Activated naive CD4-positive, alpha-beta T cell treated with anti-CD3 and anti-CD28 coated beads, Interleukin-2, amount 50 U/mL, for 24 hours (primary cell): ENCODE results near the gene MLX.

ENCODE experiments used
- H3K27ac Mint-ChIP-seq: one replicate; pipeline ENCODE4 v1.8.0; 2021; ENCODE audit warnings: mild to moderate bottlenecking, mixed read lengths
- H3K27me3 Mint-ChIP-seq: one replicate; pipeline ENCODE4 v1.8.0; 2021; ENCODE audit warnings: mixed read lengths
- H3K36me3 Mint-ChIP-seq: one replicate; pipeline ENCODE4 v1.8.0; 2021; ENCODE audit warnings: mixed read lengths
- H3K4me1 Mint-ChIP-seq: one replicate; pipeline ENCODE4 v1.8.0; 2021; ENCODE audit warnings: mixed read lengths
- H3K4me3 Mint-ChIP-seq: one replicate; pipeline ENCODE4 v1.8.0; 2021; ENCODE audit warnings: mild to moderate bottlenecking, mixed read lengths
- H3K9me3 Mint-ChIP-seq: one replicate; pipeline ENCODE4 v1.8.0; 2021; ENCODE audit warnings: mixed read lengths

Gene MLX

GRCh38 chr17:42566883-42567573 lies at the start of gene MLX:
Gene MLX, plus strand, starts transcription at chr17:42567100. Its CDS starts 25 bp downstream, at chr17:42567125.
- Mint-ChIP-seq H3K27ac (peak within 1 kb of the TSS; percentile 96), H3K4me3 (peak within 1 kb of the TSS; percentile 97), H3K36me3 (peaks cover 12% of the 10 kb centered on the region), H3K27me3 (no peaks in the 10 kb centered on the region), H3K4me1 (peaks cover 38% of the 10 kb centered on the region), H3K9me3 (no peaks in the 10 kb centered on the region)

- Mint-ChIP-seq H3K9me3 (no peaks in the 10 kb centered on the region), H3K27ac (no peak overlapping the region), H3K27me3 (no peaks in the 10 kb centered on the region), H3K36me3 (peaks cover 7% of the 10 kb centered on the region), H3K4me3 (no peak overlapping the region), H3K4me1 (peaks cover 4% of the 10 kb centered on the region)
These were observed 49.4 kb upstream of the MLX start for GRCh38 chr17:42517516-42517915.

- no peak overlapping the region for H3K4me3 Mint-ChIP-seq
- H3K27me3 Mint-ChIP-seq: no peaks in the 10 kb centered on the region
- H3K9me3 Mint-ChIP-seq: no peaks in the 10 kb centered on the region
- H3K27ac Mint-ChIP-seq: no peak overlapping the region
- H3K4me1 Mint-ChIP-seq: peaks cover 4% of the 10 kb centered on the region
- peaks cover 7% of the 10 kb centered on the region for H3K36me3 Mint-ChIP-seq
These were observed 48.7 kb upstream of the MLX start for GRCh38 chr17:42518046-42518754.

GRCh38 chr17:42518755-42519545 lies 48.0 kb upstream of the MLX start:
- Mint-ChIP-seq H3K9me3 (no peaks in the 10 kb centered on the region), H3K27ac (no peak overlapping the region), H3K4me1 (peaks cover 4% of the 10 kb centered on the region), H3K27me3 (no peaks in the 10 kb centered on the region), H3K4me3 (no peak overlapping the region), H3K36me3 (peaks cover 7% of the 10 kb centered on the region)

GRCh38 chr17:42519546-42520491 lies 47.1 kb upstream of the MLX start:
- Mint-ChIP-seq H3K4me3 (no peak overlapping the region), H3K27ac (no peak overlapping the region), H3K36me3 (peaks cover 5% of the 10 kb centered on the region), H3K4me1 (peaks cover 4% of the 10 kb centered on the region), H3K9me3 (no peaks in the 10 kb centered on the region), H3K27me3 (no peaks in the 10 kb centered on the region)

GRCh38 chr17:42520540-42520951 lies 46.4 kb upstream of the MLX start:
- no peaks in the 10 kb centered on the region for H3K27me3 Mint-ChIP-seq
- H3K9me3 Mint-ChIP-seq: no peaks in the 10 kb centered on the region
- peaks cover 5% of the 10 kb centered on the region for H3K36me3 Mint-ChIP-seq
- no peak overlapping the region for H3K4me3 Mint-ChIP-seq
- H3K27ac Mint-ChIP-seq: no peak overlapping the region
- H3K4me1 Mint-ChIP-seq: peaks cover 4% of the 10 kb centered on the region

- H3K9me3 Mint-ChIP-seq: no peaks in the 10 kb centered on the region
- H3K27me3 Mint-ChIP-seq: no peaks in the 10 kb centered on the region
- no peak overlapping the region for H3K4me3 Mint-ChIP-seq
- H3K36me3 Mint-ChIP-seq: peaks cover 5% of the 10 kb centered on the region
- peaks cover 4% of the 10 kb centered on the region for H3K4me1 Mint-ChIP-seq
- no peak overlapping the region for H3K27ac Mint-ChIP-seq
These were observed 45.9 kb upstream of the MLX start for GRCh38 chr17:42521036-42521435.

GRCh38 chr17:42521666-42522262 lies 45.1 kb upstream of the MLX start:
- Mint-ChIP-seq H3K9me3 (no peaks in the 10 kb centered on the region), H3K27me3 (no peaks in the 10 kb centered on the region), H3K4me3 (no peak overlapping the region), H3K27ac (no peak overlapping the region), H3K4me1 (peaks cover 4% of the 10 kb centered on the region), H3K36me3 (peaks cover 5% of the 10 kb centered on the region)

GRCh38 chr17:42522263-42522790 lies 44.6 kb upstream of the MLX start:
- H3K9me3 Mint-ChIP-seq: no peaks in the 10 kb centered on the region

GRCh38 chr17:42522798-42523278 lies 44.1 kb upstream of the MLX start:
- peaks cover 5% of the 10 kb centered on the region for H3K36me3 Mint-ChIP-seq
- peaks cover 5% of the 10 kb centered on the region for H3K4me1 Mint-ChIP-seq
- no peak overlapping the region for H3K4me3 Mint-ChIP-seq
- no peak overlapping the region for H3K27ac Mint-ChIP-seq
- H3K27me3 Mint-ChIP-seq: no peaks in the 10 kb centered on the region
- no peaks in the 10 kb centered on the region for H3K9me3 Mint-ChIP-seq

More at GRCh38 chr17:42522263-42522790, 44.6 kb upstream of the MLX start:
- Mint-ChIP-seq H3K4me1 (peaks cover 5% of the 10 kb centered on the region), H3K27me3 (no peaks in the 10 kb centered on the region), H3K27ac (no peak overlapping the region), H3K36me3 (peaks cover 5% of the 10 kb centered on the region), H3K4me3 (no peak overlapping the region)

GRCh38 chr17:42525221-42525620 lies 41.7 kb upstream of the MLX start:
- Mint-ChIP-seq H3K9me3 (no peaks in the 10 kb centered on the region), H3K27me3 (no peaks in the 10 kb centered on the region), H3K27ac (peak overlapping the region; percentile 74)

GRCh38 chr17:42526031-42526444 lies 40.9 kb upstream of the MLX start:
- Mint-ChIP-seq H3K4me3 (no peak overlapping the region), H3K36me3 (peaks cover 5% of the 10 kb centered on the region), H3K9me3 (no peaks in the 10 kb centered on the region), H3K4me1 (peaks cover 29% of the 10 kb centered on the region), H3K27me3 (no peaks in the 10 kb centered on the region), H3K27ac (no peak overlapping the region)

More at GRCh38 chr17:42525221-42525620, 41.7 kb upstream of the MLX start:
- H3K4me3 Mint-ChIP-seq: no peak overlapping the region
- H3K4me1 Mint-ChIP-seq: peaks cover 21% of the 10 kb centered on the region
- peaks cover 5% of the 10 kb centered on the region for H3K36me3 Mint-ChIP-seq

- Mint-ChIP-seq H3K27me3 (no peaks in the 10 kb centered on the region), H3K9me3 (no peaks in the 10 kb centered on the region), H3K4me1 (peaks cover 38% of the 10 kb centered on the region), H3K36me3 (no peaks in the 10 kb centered on the region), H3K27ac (no peak overlapping the region), H3K4me3 (no peak overlapping the region)
These were observed 39.0 kb upstream of the MLX start for GRCh38 chr17:42527932-42528331.

GRCh38 chr17:42529061-42529460 lies 37.8 kb upstream of the MLX start:
- Mint-ChIP-seq H3K4me1 (peaks cover 41% of the 10 kb centered on the region), H3K27ac (peak overlapping the region; percentile 23), H3K27me3 (no peaks in the 10 kb centered on the region), H3K4me3 (no peak overlapping the region), H3K36me3 (no peaks in the 10 kb centered on the region), H3K9me3 (no peaks in the 10 kb centered on the region)
